MM.1S (cell line): ENCODE data around the gene ELAC2.
"Not testable (repeated sequence)": the region's sequence is repeated elsewhere in the genome, so short reads cannot be mapped to it uniquely, and the experiment has no call there.

Experiments
- CTCF ChIP-seq: fragments of 300-600 bp; sonication (generic); IDR thresholded peaks from 2 replicates; pipeline ENCODE4 v1.5.1; 2016; ENCODE audit warnings: antibody characterized with exemption, low read length, mixed read lengths
- EZH2 ChIP-seq: fragments of 300-600 bp; sonication (generic); optimal IDR thresholded peaks from 2 replicates; pipeline ENCODE3; 2017; ENCODE audit warnings: low read depth, mild to moderate bottlenecking, antibody characterized with exemption, low read length, mixed read lengths

- not testable (repeated sequence) for TF ChIP-seq CTCF, EZH2
Measured at GRCh38 chr17:12978787-12979186, 39.0 kb downstream of the ELAC2 start.
